Common myeloid progenitor, CD34-positive (primary cell): ENCODE results near the gene PTPN1.

ENCODE experiments used
- CTCF ChIA-PET: fragments of 350-600 bp; sonication (Branson Sonifier 250); formaldehyde crosslinking; loops from one replicate; lab custom pipeline; 2021; ENCODE audit warnings: antibody characterized with exemption; lab: Charles Lee
- POLR2A ChIA-PET: fragments of 350-600 bp; sonication (Branson Sonifier 250); formaldehyde crosslinking; loops from one replicate; lab custom pipeline; 2021; ENCODE audit warnings: antibody characterized with exemption; lab: Charles Lee
- DNase-seq, 3 donors: peaks; one replicate each; pipeline versions ENCODE4 v3.0.0 to v3.0.0-alpha.2; 2013
- H3K27ac ChIP-seq, 2 experiments: 1 replicate in 1 of 2; 2 replicates in 1 of 2; pipeline ENCODE4 v1.7.0; 2013; ENCODE audit warnings: inconsistent platforms in 2 of 2, low read length in 2 of 2, mild to moderate bottlenecking in 2 of 2, low read depth in 1 of 2, moderate library complexity in 1 of 2; ENCODE audit not compliant: severe bottlenecking in 2 of 2, insufficient read depth in 1 of 2, poor library complexity in 1 of 2
- H3K27me3 ChIP-seq, 5 experiments: replicated peaks in 2 of 5; 1 replicate in 3 of 5; 2 replicates in 2 of 5; pipeline versions ENCODE4 v1.6.1 to v1.7.0; 2013; ENCODE audit warnings: low read length in 4 of 5, mild to moderate bottlenecking in 2 of 5, moderate library complexity in 2 of 5, inconsistent platforms in 1 of 5; ENCODE audit not compliant: insufficient read depth in 5 of 5, control insufficient read depth in 4 of 5
- H3K36me3 ChIP-seq, 4 experiments: 1 replicate in 2 of 4; 2 replicates in 2 of 4; pipeline versions ENCODE4 v1.6.1 to v1.7.0; 2013; ENCODE audit warnings: low read length in 3 of 4, control low read depth in 1 of 4, mild to moderate bottlenecking in 1 of 4; ENCODE audit not compliant: control insufficient read depth in 4 of 4, insufficient read depth in 4 of 4
- H3K4me1 ChIP-seq, 4 experiments: 1 replicate in 3 of 4; 2 replicates in 1 of 4; pipeline versions ENCODE4 v1.6.1 to v1.7.1; 2013; ENCODE audit warnings: low read length in 3 of 4, mild to moderate bottlenecking in 3 of 4, control low read depth in 1 of 4, inconsistent platforms in 1 of 4, moderate library complexity in 1 of 4; ENCODE audit not compliant: control insufficient read depth in 4 of 4, insufficient read depth in 4 of 4; ENCODE audit errors: control extremely low read depth in 1 of 4
- H3K4me3 ChIP-seq, 7 experiments: 1 replicate in 4 of 7; 2 replicates in 3 of 7; pipeline versions ENCODE4 v1.5.1 to v1.7.0; 2013; ENCODE audit warnings: mild to moderate bottlenecking in 7 of 7, low read length in 6 of 7, moderate library complexity in 6 of 7, inconsistent platforms in 2 of 7, low read depth in 2 of 7, control low read depth in 1 of 7; ENCODE audit not compliant: insufficient read depth in 4 of 7, control insufficient read depth in 1 of 7; ENCODE audit errors: extremely low read depth in 1 of 7
- H3K9me3 ChIP-seq, 5 experiments: 1 replicate in 4 of 5; 2 replicates in 1 of 5; pipeline versions ENCODE4 v1.6.1 to v1.7.1; 2013; ENCODE audit warnings: low read length in 4 of 5, mild to moderate bottlenecking in 2 of 5, inconsistent platforms in 1 of 5, low read depth in 1 of 5, moderate library complexity in 1 of 5; ENCODE audit not compliant: control insufficient read depth in 4 of 5, insufficient read depth in 2 of 5; ENCODE audit errors: control extremely low read depth in 1 of 5
- WGBS: methylation state at CpG from one replicate; pipeline ENCODE4 v1.1.5; 2013; ENCODE audit not compliant: insufficient coverage; 5-methylcytosine and 5-hydroxymethylcytosine counted together

Gene PTPN1

GRCh38 chr20:50521221-50522052 lies 11.3 kb downstream of the PTPN1 start:
- 100% methylated on average over 3 of the region's 7 CpGs for WGBS
- Histone ChIP-seq H3K27ac (no peak overlapping the region), H3K27me3 (no peaks in the 10 kb centered on the region), H3K9me3 (no peaks in the 10 kb centered on the region), H3K4me3 (no peak overlapping the region), H3K36me3 (peaks cover 0 to 6% (median 0%) of the 10 kb centered on the region in 4 experiments), H3K4me1 (peaks cover 58 to 93% (median 71%) of the 10 kb centered on the region in 4 experiments)
- no peak for DNase-seq
- CTCF ChIA-PET, result interaction anchor here (1.3 to 32.0 kb wide), 2 partner anchors 9 to 29 kb away, joined by 5 to 906 read pairs; no protein-coding TSS in a partner anchor
- POLR2A ChIA-PET, result interaction anchor here (0.6 to 1.0 kb wide), 2 partner anchors 10 to 336 kb away, joined by 5 to 6 read pairs; no protein-coding TSS in a partner anchor

- H3K27me3 ChIP-seq, result no peaks in the 10 kb centered on the region
- POLR2A ChIA-PET, result interaction anchor here (1.0 kb wide), 1 partner anchor 11 kb away, joined by 5 read pairs; no protein-coding TSS in a partner anchor
- H3K36me3 ChIP-seq, result peaks cover 0 to 6% (median 0%) of the 10 kb centered on the region in 4 experiments
- CTCF ChIA-PET, result interaction anchor here (1.3 to 32.0 kb wide), 2 partner anchors 10 to 28 kb away, joined by 5 to 906 read pairs; no protein-coding TSS in a partner anchor
- H3K4me3 ChIP-seq, result no peak overlapping the region
- H3K27ac ChIP-seq, result no peak overlapping the region
- no peaks in the 10 kb centered on the region for H3K9me3 ChIP-seq
- 100% methylated on average over 1 of the region's 3 CpGs for WGBS
- DNase-seq, result peak in 2 of 3 donors; percentile 48 to 69
- H3K4me1 ChIP-seq, result peaks cover 54 to 92% (median 70%) of the 10 kb centered on the region in 4 experiments
Observed at GRCh38 chr20:50522053-50522674, 12.0 kb downstream of the PTPN1 start.

- Histone ChIP-seq H3K27me3 (no peaks in the 10 kb centered on the region), H3K36me3 (peaks cover 0 to 6% (median 2%) of the 10 kb centered on the region in 4 experiments), H3K4me1 (peaks cover 40 to 77% (median 56%) of the 10 kb centered on the region in 4 experiments), H3K27ac (peak overlapping the region in 1 of 2 experiments; percentile 20), H3K9me3 (no peaks in the 10 kb centered on the region), H3K4me3 (no peak overlapping the region)
- POLR2A ChIA-PET, result no interaction called here
- DNase-seq, result peak in 1 of 3 donors; percentile 21
- 33% methylated on average over 1 of the region's 3 CpGs for WGBS
- CTCF ChIA-PET, result interaction anchor here (1.1 to 55.4 kb wide), 3 partner anchors 11 to 45 kb away, joined by 4 to 906 read pairs (median 906); partner anchors contain the start of gene PTPN1
Observed at GRCh38 chr20:50523552-50524167, 13.5 kb downstream of the PTPN1 start.

GRCh38 chr20:50525681-50526080 lies 15.5 kb downstream of the PTPN1 start:
- DNase-seq, result no peak
- Histone ChIP-seq H3K27ac (no peak overlapping the region), H3K9me3 (no peaks in the 10 kb centered on the region), H3K36me3 (peaks cover 0 to 6% (median 2%) of the 10 kb centered on the region in 4 experiments), H3K27me3 (no peaks in the 10 kb centered on the region), H3K4me1 (peaks cover 24 to 60% (median 38%) of the 10 kb centered on the region in 4 experiments), H3K4me3 (no peak overlapping the region)
- ChIA-PET POLR2A (no interaction called here), CTCF (interaction anchor here (1.3 to 55.4 kb wide), 3 partner anchors 13 to 62 kb away, joined by 4 to 906 read pairs (median 906); partner anchors contain the start of gene PTPN1)
- WGBS, result 95% methylated on average over 3 of the region's 4 CpGs

GRCh38 chr20:50526403-50526989 lies 16.3 kb downstream of the PTPN1 start:
- DNase-seq, result no peak
- ChIA-PET CTCF (interaction anchor here (0.5 to 55.4 kb wide), 4 partner anchors 14 to 293 kb away, joined by 3 to 906 read pairs (median 454); partner anchors contain the start of gene PTPN1), POLR2A (no interaction called here)
- peak overlapping the region in 1 of 2 experiments; percentile 9 for H3K27ac ChIP-seq
- peaks cover 0 to 6% (median 2%) of the 10 kb centered on the region in 4 experiments for H3K36me3 ChIP-seq
- no peaks in the 10 kb centered on the region for H3K27me3 ChIP-seq
- H3K4me1 ChIP-seq, result peaks cover 19 to 53% (median 33%) of the 10 kb centered on the region in 4 experiments
- H3K9me3 ChIP-seq, result no peaks in the 10 kb centered on the region
- no peak overlapping the region for H3K4me3 ChIP-seq
- WGBS, result 64% methylated on average over 3 of the region's 3 CpGs

GRCh38 chr20:50527068-50527605 lies 17.0 kb downstream of the PTPN1 start:
- H3K9me3 ChIP-seq, result no peaks in the 10 kb centered on the region
- no peak for DNase-seq
- H3K27me3 ChIP-seq, result no peaks in the 10 kb centered on the region
- peaks cover 0 to 6% (median 2%) of the 10 kb centered on the region in 4 experiments for H3K36me3 ChIP-seq
- peaks cover 13 to 50% (median 28%) of the 10 kb centered on the region in 4 experiments for H3K4me1 ChIP-seq
- no peak overlapping the region for H3K4me3 ChIP-seq
- ChIA-PET POLR2A (no interaction called here), CTCF (interaction anchor here (1.4 to 55.4 kb wide), 3 partner anchors 15 to 52 kb away, joined by 3 to 906 read pairs (median 906); partner anchors contain the start of gene PTPN1)
- WGBS, result 90% methylated on average over 8 of the region's 9 CpGs
- no peak overlapping the region for H3K27ac ChIP-seq
